ENCODE measurements around the gene AP2A1. TPM values are rescaled to one million over a fixed set of nuclear protein-coding genes. Genes with fewer than 3 reads are reported as not detected.

Gene AP2A1
- total RNA-seq, 1 experiment from 2014 or later: 119 TPM

DNA sequence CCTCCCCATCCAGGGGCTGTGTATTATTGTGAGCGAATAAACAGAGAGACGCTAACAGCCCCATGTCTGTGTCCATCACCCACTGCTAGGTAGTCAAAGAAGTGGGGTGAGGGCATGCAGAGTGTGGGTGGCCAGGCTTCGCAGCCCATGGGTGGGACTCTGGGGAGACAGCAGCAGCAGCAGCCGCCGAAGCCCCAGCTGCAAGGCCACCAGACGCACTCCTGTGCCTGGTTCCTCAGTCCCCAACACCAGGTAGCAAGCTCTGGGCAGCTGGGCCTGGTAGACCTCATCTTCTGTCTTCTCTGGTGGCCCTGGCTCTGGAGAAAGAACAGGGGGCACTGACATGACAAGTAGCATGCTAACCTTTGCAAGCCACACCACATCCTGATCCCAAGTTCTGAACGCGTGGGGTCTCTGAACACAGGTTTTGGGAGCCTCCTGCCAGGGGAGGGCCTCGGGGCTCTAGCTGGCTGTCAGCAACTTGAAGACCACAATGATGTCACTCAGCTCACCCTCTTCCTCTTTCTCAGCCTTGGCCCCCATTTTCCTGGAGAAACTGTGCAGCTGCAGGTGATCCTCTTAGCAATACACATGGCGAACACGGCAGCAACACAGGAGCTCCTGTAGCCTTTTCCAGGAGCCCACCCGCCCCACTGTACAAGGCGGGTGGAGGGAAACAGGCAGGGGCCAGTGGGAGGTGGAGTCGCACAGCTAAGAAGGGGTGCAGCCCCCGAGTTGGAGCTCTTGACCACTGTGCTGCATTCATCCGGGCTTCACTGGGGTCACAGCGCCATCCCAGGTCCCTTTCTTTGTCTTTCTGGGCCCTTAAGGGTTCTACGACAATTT is 40.5 kb downstream of the AP2A1 start:
- ChIA-PET CTCF (interaction anchor here (0.5 to 1.0 kb wide), 3 partner anchors 28 to 237 kb away, joined by 3 read pairs; no protein-coding TSS in a partner anchor), POLR2A (no interaction called here)

GRCh38 chr19:49807904-49808675 is 41.3 kb downstream of the AP2A1 start:
- ATAC-seq (peak; percentile 1; the same call in 1 of the 2 replicates), DNase-seq (ENCODE audit: low spot score) (no peak)
- Mint-ChIP-seq H3K27me3 (ENCODE audit: low read depth) (peaks cover 5% of the 10 kb centered on the region; the same call in 1 of the 2 replicates), H3K4me1 (peaks cover 35% of the 10 kb centered on the region), H3K4me3 (peak overlapping the region; percentile 79), H3K36me3 (peaks cover 15% of the 10 kb centered on the region), H3K27ac (peak overlapping the region; percentile 68; the same call in 1 of the 2 replicates), H3K9me3 (no peaks in the 10 kb centered on the region)
- no peak for TF ChIP-seq IRF1 (CRISPR knock-in tag; IDR thresholded peaks at IDR 0.05)
- POLR2A ChIA-PET: interaction anchor here (0.6 to 1.3 kb wide), 2 partner anchors 69 to 91 kb away, joined by 3 to 5 read pairs; no protein-coding TSS in a partner anchor
- CTCF ChIA-PET: interaction anchor here (0.5 to 1.0 kb wide), 5 partner anchors 57 to 277 kb away, joined by 3 to 13 read pairs (median 4); no protein-coding TSS in a partner anchor

More for the DNA sequence above, 40.5 kb downstream of the AP2A1 start:
- peaks cover 5% of the 10 kb centered on the region; the same call in 1 of the 2 replicates for H3K27me3 Mint-ChIP-seq (ENCODE audit: low read depth)
- DNase-seq (ENCODE audit: low spot score) (no peak), ATAC-seq (no peak)
- H3K9me3 Mint-ChIP-seq: no peaks in the 10 kb centered on the region
- H3K36me3 Mint-ChIP-seq: peaks cover 15% of the 10 kb centered on the region
- H3K4me1 Mint-ChIP-seq: peaks cover 34% of the 10 kb centered on the region
- no peak overlapping the region for H3K27ac Mint-ChIP-seq
- no peak overlapping the region for H3K4me3 Mint-ChIP-seq
- TF ChIP-seq MAX (CRISPR knock-in tag; IDR thresholded peaks at IDR 0.05): no peak
- TF ChIP-seq ARID4B (CRISPR knock-in tag; IDR thresholded peaks at IDR 0.05; ENCODE audit: borderline replicate concordance): 0 out of 2 replicates have a peak, but pooled peaks have one; percentile 25

DNA sequence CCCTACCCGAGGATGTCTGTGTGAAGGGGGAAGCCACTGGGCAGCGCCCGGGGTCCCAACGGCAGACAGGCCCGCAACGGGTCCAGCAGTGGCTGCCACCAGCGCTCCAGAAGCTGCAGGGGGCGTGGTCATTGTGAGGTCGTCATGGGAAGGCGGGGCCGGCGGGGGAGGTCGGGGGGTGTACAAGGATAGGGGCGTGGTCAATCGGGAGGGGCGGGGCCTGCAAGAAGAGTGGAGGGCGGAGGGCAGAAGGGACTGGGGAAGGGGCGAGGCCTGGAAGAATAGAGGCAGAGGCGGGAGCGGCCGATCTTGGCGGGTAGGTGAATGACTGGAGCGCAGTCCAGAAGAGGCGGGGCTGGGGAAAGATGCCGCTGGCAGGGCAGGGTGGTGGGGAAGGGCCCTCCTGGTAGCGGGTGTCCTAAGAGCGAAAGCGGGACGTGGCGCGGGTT is 41.9 kb downstream of the AP2A1 start:
- Mint-ChIP-seq H3K4me1 (peaks cover 29% of the 10 kb centered on the region), H3K9me3 (no peaks in the 10 kb centered on the region), H3K27ac (peak overlapping the region; percentile 74; the same call in 1 of the 2 replicates), H3K4me3 (peak overlapping the region; percentile 79), H3K27me3 (ENCODE audit: low read depth) (peaks cover 5% of the 10 kb centered on the region; the same call in 1 of the 2 replicates), H3K36me3 (peaks cover 9% of the 10 kb centered on the region)
- peak; percentile 99 for DNase-seq (ENCODE audit: low spot score)
- 0 out of 2 replicates have a peak, but pooled peaks have one; percentile 17 for TF ChIP-seq ZNF281 (CRISPR knock-in tag; IDR thresholded peaks at IDR 0.05)
- 0 out of 2 replicates have a peak, but pooled peaks have one; percentile 9 for TF ChIP-seq ETV6 (CRISPR knock-in tag; IDR thresholded peaks at IDR 0.05)
- TF ChIP-seq TEAD1 (CRISPR knock-in tag; IDR thresholded peaks at IDR 0.05): no peak
- CTCF ChIA-PET: interaction anchor here (0.6 to 1.0 kb wide), 5 partner anchors 58 to 277 kb away, joined by 3 to 13 read pairs (median 4); no protein-coding TSS in a partner anchor
- POLR2A ChIA-PET: interaction anchor here (0.6 to 2.1 kb wide), 4 partner anchors 42 to 92 kb away, joined by 3 to 7 read pairs (median 4); partner anchors contain the start of gene AP2A1
- ATAC-seq: peak; percentile 75
